ENCODE results near the gene PIEZO1. TPM values are rescaled to one million over a fixed set of nuclear protein-coding genes. Genes with fewer than 3 reads are reported as not detected.

PIEZO1 gene
- total and polyA plus RNA-seq, 7 donors = 18.0 to 242 (median 126) TPM

GRCh38 chr16:88725609-88726407 lies 59.2 kb downstream of the PIEZO1 start:
- no peak overlapping the region for H3K4me3 ChIP-seq
- no peak for DNase-seq
- no peaks in the 10 kb centered on the region for H3K27me3 ChIP-seq
- H3K4me1 ChIP-seq = no peaks in the 10 kb centered on the region
- H3K27ac ChIP-seq = no peak overlapping the region
- intact Hi-C loops (cut with DNase I) = no loop called here
- 85 to 91% methylated on average over 32 of the region's 32 CpGs for WGBS, 2 donors
- H3K9me3 ChIP-seq = no peaks in the 10 kb centered on the region
- H3K36me3 ChIP-seq = peaks cover 62 to 85% (median 78%) of the 10 kb centered on the region in 4 donors
- no peak for TF ChIP-seq EP300 (IDR thresholded peaks at IDR 0.05)

- 93% methylated on average over 31 of the region's 31 CpGs for WGBS, 2 donors
- Histone ChIP-seq H3K4me1 (peaks cover 0 to 2% (median under 1%) of the 10 kb centered on the region in 4 donors), H3K27ac (no peak overlapping the region), H3K4me3 (no peak overlapping the region), H3K27me3 (no peaks in the 10 kb centered on the region), H3K36me3 (peaks cover 67 to 85% (median 82%) of the 10 kb centered on the region in 4 donors), H3K9me3 (no peaks in the 10 kb centered on the region)
- DNase-seq = no peak
- intact Hi-C loops (cut with DNase I) = no loop called here
- TF ChIP-seq EP300 (IDR thresholded peaks at IDR 0.05) (no peak), POLR2A (IDR thresholded peaks at IDR 0.05) (no peak), CTCF (IDR thresholded peaks at IDR 0.05) (no peak), POLR2AphosphoS5 (IDR thresholded peaks at IDR 0.05) (no peak)
These were observed 60.0 kb downstream of the PIEZO1 start for GRCh38 chr16:88724855-88725555.

GRCh38 chr16:88723911-88724310 lies 61.1 kb downstream of the PIEZO1 start:
- DNase-seq = no peak
- no peaks in the 10 kb centered on the region for H3K9me3 ChIP-seq
- H3K4me1 ChIP-seq = peaks cover 0 to 13% (median 9%) of the 10 kb centered on the region in 4 donors
- WGBS, 2 donors = 93 to 97% methylated on average over 17 of the region's 17 CpGs
- H3K27me3 ChIP-seq = no peaks in the 10 kb centered on the region
- H3K4me3 ChIP-seq = no peak overlapping the region
- no peak overlapping the region for H3K27ac ChIP-seq
- H3K36me3 ChIP-seq = peaks cover 75 to 93% (median 92%) of the 10 kb centered on the region in 4 donors
- intact Hi-C loops (cut with DNase I) = no loop called here
- no peak for TF ChIP-seq POLR2A (IDR thresholded peaks at IDR 0.05)
- no peak for TF ChIP-seq POLR2AphosphoS5 (IDR thresholded peaks at IDR 0.05)
- no peak for TF ChIP-seq EP300 (IDR thresholded peaks at IDR 0.05)
- TF ChIP-seq CTCF (IDR thresholded peaks at IDR 0.05) = no peak

- H3K27ac ChIP-seq = no peak overlapping the region
- H3K9me3 ChIP-seq = no peaks in the 10 kb centered on the region
- WGBS, 2 donors = 91 to 92% methylated on average over 8 of the region's 8 CpGs
- no peak overlapping the region for H3K4me3 ChIP-seq
- H3K36me3 ChIP-seq = peaks cover 75 to 97% (median 94%) of the 10 kb centered on the region in 4 donors
- intact Hi-C loops (cut with DNase I) = no loop called here
- no peak for TF ChIP-seq EP300 (IDR thresholded peaks at IDR 0.05)
- no peak for TF ChIP-seq POLR2A (IDR thresholded peaks at IDR 0.05)
- H3K4me1 ChIP-seq = peaks cover 0 to 17% (median 10%) of the 10 kb centered on the region in 4 donors
- H3K27me3 ChIP-seq = no peaks in the 10 kb centered on the region
- no peak for DNase-seq
These were observed 61.5 kb downstream of the PIEZO1 start for GRCh38 chr16:88723507-88723887.

- DNase-seq = no peak
- Histone ChIP-seq H3K4me1 (peaks cover 0 to 17% (median 10%) of the 10 kb centered on the region in 4 donors), H3K36me3 (peaks cover 75 to 100% (median 95%) of the 10 kb centered on the region in 4 donors), H3K9me3 (no peaks in the 10 kb centered on the region), H3K27ac (no peak overlapping the region), H3K4me3 (no peak overlapping the region), H3K27me3 (no peaks in the 10 kb centered on the region)
- no peak for TF ChIP-seq EP300 (IDR thresholded peaks at IDR 0.05)
- no peak for TF ChIP-seq CTCF (IDR thresholded peaks at IDR 0.05)
- no peak for TF ChIP-seq POLR2AphosphoS5 (IDR thresholded peaks at IDR 0.05)
- no peak for TF ChIP-seq POLR2A (IDR thresholded peaks at IDR 0.05)
- intact Hi-C loops (cut with DNase I) = no loop called here
- 95 to 97% methylated on average over 39 of the region's 39 CpGs for WGBS, 2 donors
These were observed 62.1 kb downstream of the PIEZO1 start for GRCh38 chr16:88722784-88723506.
